GM12874 (cell line): ENCODE data around the gene APOC1.

ENCODE experiments used
- CTCF ChIP-seq: IDR thresholded peaks from 2 replicates; pipeline ENCODE4 v1.5.1; 2011; ENCODE audit warnings: low read depth, mild to moderate bottlenecking, control low read depth, low read length, moderate library complexity; ENCODE audit not compliant: insufficient read depth

APOC1 gene

GRCh38 chr19:44884566-44884965, 29.8 kb upstream of the APOC1 start:
- no peak for TF ChIP-seq CTCF

- no peak for TF ChIP-seq CTCF
Observed at GRCh38 chr19:44886141-44886540, 28.3 kb upstream of the APOC1 start.

DNA sequence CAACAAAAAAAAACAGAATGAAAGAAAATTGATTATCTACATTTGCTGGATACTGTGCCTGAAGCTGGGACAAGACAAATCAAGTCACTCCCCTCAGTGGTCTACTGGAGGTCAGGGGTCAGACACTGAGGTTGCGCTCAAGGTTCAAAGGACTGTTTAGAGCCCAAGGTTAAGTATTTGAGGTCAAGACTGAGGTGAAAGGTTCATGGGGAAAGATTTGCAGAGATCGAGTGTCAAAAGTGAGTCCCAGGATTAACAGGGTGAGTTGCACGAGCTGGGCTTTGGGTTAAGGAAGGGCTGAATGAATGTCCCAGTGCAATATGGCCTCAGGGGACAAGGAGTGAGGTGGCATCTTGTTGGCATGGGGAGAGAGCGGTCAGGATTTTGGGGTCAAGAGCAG, 26.8 kb upstream of the APOC1 start:
- no peak for TF ChIP-seq CTCF

- no peak for TF ChIP-seq CTCF
Observed at GRCh38 chr19:44889830-44890365, 24.5 kb upstream of the APOC1 start.

DNA sequence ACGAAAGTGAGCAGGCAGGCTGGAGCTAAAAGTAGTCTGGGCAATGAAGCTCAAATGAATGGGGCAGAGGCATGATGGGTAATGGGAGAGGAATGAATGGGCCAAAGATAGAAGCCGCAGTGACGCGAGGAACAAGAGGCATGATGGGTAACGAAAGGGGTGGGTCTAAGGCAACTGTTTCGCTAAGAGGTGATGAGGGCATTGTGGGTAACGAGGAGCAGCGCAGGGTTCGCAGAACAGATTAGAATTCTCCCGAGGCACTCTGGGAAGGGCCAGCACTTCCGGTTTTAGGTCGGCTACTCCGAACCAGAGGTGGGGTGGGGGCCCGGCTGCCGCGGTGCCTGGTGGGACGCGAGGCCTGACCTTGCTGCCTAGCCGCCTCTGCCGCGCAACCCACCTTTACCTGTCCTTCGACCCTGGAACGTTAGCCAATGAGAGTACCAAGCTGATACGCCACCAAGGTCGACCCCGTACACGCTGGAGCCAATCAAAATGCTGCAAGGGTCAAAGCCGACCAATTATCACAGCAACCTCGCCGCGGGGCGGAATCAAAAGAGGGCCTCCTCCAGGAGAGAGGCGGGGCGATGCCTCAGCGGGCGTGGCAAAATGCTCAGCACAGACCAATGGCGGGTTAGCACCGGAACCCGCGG, 23.9 kb upstream of the APOC1 start:
- no peak for TF ChIP-seq CTCF

- TF ChIP-seq CTCF, result no peak
Observed at GRCh38 chr19:44891016-44891882, 23.2 kb upstream of the APOC1 start, which contains the start of gene TOMM40. Gene TOMM40, plus strand, starts transcription at chr19:44891254. Its CDS starts 162 bp downstream, at chr19:44891416.

GRCh38 chr19:44892932-44893331, 21.5 kb upstream of the APOC1 start:
- TF ChIP-seq CTCF, result no peak
